ENCODE results near the gene C1orf141. TPM values are rescaled to one million over a fixed set of nuclear protein-coding genes. Genes with fewer than 3 reads are reported as not detected.

The C1orf141 gene
- total and polyA plus RNA-seq, 2 of the 8 experiments (the other 6 are each of a cell fraction or from before 2014, with no cell fraction given): not detected

DNA sequence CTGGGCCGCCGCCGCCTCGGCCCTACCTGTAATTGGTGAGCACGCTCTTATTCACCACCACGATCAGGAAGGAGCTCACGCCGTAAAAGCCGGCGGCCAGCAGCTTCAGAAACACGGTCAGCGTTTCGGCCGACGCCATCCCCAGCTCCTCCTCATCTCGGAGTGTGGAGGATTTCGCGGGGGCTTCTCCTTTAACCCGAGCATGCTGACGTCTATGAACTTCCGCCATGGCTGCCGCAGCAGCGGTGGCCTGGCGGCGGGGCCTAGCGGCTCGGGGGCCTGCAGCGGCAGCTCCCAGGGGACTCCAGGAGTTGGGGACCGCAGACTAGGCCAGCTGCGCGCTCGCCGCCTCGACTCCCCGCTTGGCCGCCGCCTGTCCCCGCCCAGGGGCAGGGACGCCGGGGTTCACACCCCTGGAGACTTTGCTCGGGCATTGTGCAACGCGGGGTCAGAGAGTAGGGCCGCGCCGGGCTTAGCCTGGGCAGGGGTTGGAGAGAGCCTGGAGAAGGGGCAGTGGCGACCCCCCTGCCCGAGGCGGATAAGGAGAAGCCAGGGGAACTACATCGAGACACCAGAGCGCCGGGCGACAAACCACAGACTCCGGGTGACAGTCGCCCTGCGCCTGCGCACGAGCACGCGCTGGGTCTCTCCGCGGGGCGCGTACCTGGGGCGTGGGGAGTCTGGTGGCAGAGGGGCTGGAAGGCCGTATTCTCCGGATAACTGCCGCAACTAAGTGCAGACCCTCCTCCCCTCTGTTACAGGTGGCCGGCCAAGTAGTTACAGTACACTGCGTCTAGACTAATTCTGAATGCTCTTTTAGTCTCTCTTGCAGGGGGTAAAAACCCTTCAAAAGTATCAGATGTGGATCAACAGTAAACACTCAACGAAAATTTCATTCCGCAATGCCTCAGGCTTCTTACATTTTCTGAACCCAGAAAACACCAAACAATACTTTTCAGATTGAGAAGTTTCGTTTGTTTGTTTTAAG lies 80.7 kb downstream of the C1orf141 start, which contains the start of gene SLC35D1:
Gene SLC35D1 (minus strand): TSS at position 364 of the 988 bp plus-strand sequence. CDS start 135 bp downstream, at position 229.
- peak within 1 kb of the TSS; percentile 95 for H4K8ac ChIP-seq (ENCODE audit: extremely low read depth, insufficient read depth, low read length)
- ChIA-PET POLR2A (ENCODE audit: partially characterized antibody) (interaction anchor here (1.0 to 2.0 kb wide), 8 partner anchors 10 to 65 kb away, joined by 3 to 6 read pairs (median 5); no protein-coding TSS in a partner anchor), CTCF (ENCODE audit: partially characterized antibody) (interaction anchor here (0.9 to 5.6 kb wide), 4 partner anchors 34 to 159 kb away, joined by 3 to 25 read pairs (median 3); no protein-coding TSS in a partner anchor)
- peak within 1 kb of the TSS; percentile 86 to 90 for H3K4me2 ChIP-seq (ENCODE audit: insufficient read depth in 1 of 2, low read depth in 2 of 2, low read length in 2 of 2)
- no peaks in the 10 kb centered on the region for H3K9me3 ChIP-seq (ENCODE audit: insufficient read depth in 2 of 2, low read depth in 1 of 2, low read length in 1 of 2)
- H2AFZ ChIP-seq (ENCODE audit: low read length): peak within 1 kb of the TSS; percentile 88
- H2BK20ac ChIP-seq (ENCODE audit: low read length): no peak within 1 kb of the TSS
- no peak within 1 kb of the TSS for H3K23ac ChIP-seq (ENCODE audit: insufficient read length)
- no peak for FAIRE-seq
- no peak within 1 kb of the TSS for H3K14ac ChIP-seq (ENCODE audit: insufficient read length)
- 0 out of 2 replicates have a peak within 1 kb of the TSS, but pooled peaks have one; percentile 8 for H3K27ac ChIP-seq (ENCODE audit: low read depth, low read length)
- H3K56ac ChIP-seq (replicated peaks; ENCODE audit: insufficient read length, low read depth, low read length): peak within 1 kb of the TSS; percentile 81
- H3K9ac ChIP-seq (replicated peaks in 1 of 4; ENCODE audit: extremely low read depth in 1 of 4, low read depth in 3 of 4, low read length in 3 of 4): peak within 1 kb of the TSS; percentile 62 to 74 (median 67)
- no peaks in the 10 kb centered on the region; a peak in 1 of 4 replicates for H3K79me2 ChIP-seq (ENCODE audit: control insufficient read depth in 1 of 2, insufficient read depth in 2 of 2, low read length in 2 of 2)
- H3K36me3 ChIP-seq (ENCODE audit: control insufficient read depth in 2 of 4, insufficient read depth in 4 of 4, low read length in 3 of 4): peaks cover 0 to 6% (median 0%) of the 10 kb centered on the region in 4 experiments; a peak in 1 of 8 replicates
- peak within 1 kb of the TSS; percentile 94 for H4K5ac ChIP-seq (ENCODE audit: insufficient read length, low read depth, low read length)
- H3K23me2 ChIP-seq (ENCODE audit: low read depth, low read length): peaks cover 7% of the 10 kb centered on the region
- WGBS, 2 experiments (ENCODE audit: extremely low coverage in 1 of 2, insufficient coverage in 1 of 2, insufficient read length in 1 of 2, insufficient replicate concordance in 2 of 2, low coverage in 1 of 2, low lambda C conversion rate in 2 of 2, missing lambda C conversion rate in 1 of 2): 3% methylated on average over 48 of the region's 73 CpGs; no CpG with 5 or more reads in 1 of the 2 experiments
- no peak within 1 kb of the TSS for H2BK12ac ChIP-seq (ENCODE audit: low read depth, low read length)
- peaks cover 0 to 9% (median 2%) of the 10 kb centered on the region in 4 experiments; a peak in 3 of 7 replicates for H3K4me1 ChIP-seq (replicated peaks in 1 of 4; ENCODE audit: control insufficient read depth in 3 of 4, insufficient read depth in 4 of 4, low read length in 3 of 4)
- H3K4ac ChIP-seq (replicated peaks; ENCODE audit: insufficient read length, low read depth, low read length): no peak within 1 kb of the TSS
- H2BK5ac ChIP-seq (ENCODE audit: low read depth, low read length): peak within 1 kb of the TSS; percentile 81; the same call in 1 of the 2 replicates
- H3K18ac ChIP-seq (ENCODE audit: extremely low read depth, low read length): peak within 1 kb of the TSS; percentile 87
- no peaks in the 10 kb centered on the region for H3K79me1 ChIP-seq (ENCODE audit: low read depth, low read length)
- H4K20me1 ChIP-seq (replicated peaks in 1 of 2; ENCODE audit: control insufficient read depth in 1 of 2, insufficient read depth in 2 of 2, low read length in 2 of 2): peaks cover 0 to 4% of the 10 kb centered on the region in 2 experiments
- peak within 1 kb of the TSS; percentile 73 for H4K91ac ChIP-seq (replicated peaks; ENCODE audit: insufficient read length, low read length)
- DNase-seq (ENCODE audit: low read depth in 1 of 2, low spot score in 2 of 2): peak; percentile 61 to 91
- peak within 1 kb of the TSS; percentile 73 to 96 (median 76) for H3K4me3 ChIP-seq (ENCODE audit: extremely low read depth in 1 of 4, insufficient read depth in 2 of 4, low read depth in 3 of 4, low read length in 4 of 4)
- H2AK5ac ChIP-seq (ENCODE audit: low read depth, low read length): no peak within 1 kb of the TSS
- H2BK120ac ChIP-seq (replicated peaks; ENCODE audit: low read depth, low read length): no peak within 1 kb of the TSS
- no peak within 1 kb of the TSS for H2BK15ac ChIP-seq (ENCODE audit: low read length)
- no peaks in the 10 kb centered on the region; a peak in 1 of 7 replicates for H3K27me3 ChIP-seq (replicated peaks in 1 of 4; ENCODE audit: control insufficient read depth in 3 of 4, extremely low read depth in 1 of 4, insufficient read depth in 3 of 4, low read length in 3 of 4)
- TF ChIP-seq BRCA1 (IDR thresholded peaks at IDR 0.05; ENCODE audit: low read depth, low read length) (no peak), CBX5 (IDR thresholded peaks at IDR 0.05; ENCODE audit: low read depth, low read length) (no peak), TEAD4 (IDR thresholded peaks at IDR 0.05; ENCODE audit: low read depth, low read length) (no peak), CEBPB (IDR thresholded peaks at IDR 0.05; ENCODE audit: low read depth, low read length) (peak; percentile 76), EGR1 (IDR thresholded peaks at IDR 0.05; ENCODE audit: borderline replicate concordance, low read depth, low read length) (no peak)
- TF ChIP-seq, protein P1, sequence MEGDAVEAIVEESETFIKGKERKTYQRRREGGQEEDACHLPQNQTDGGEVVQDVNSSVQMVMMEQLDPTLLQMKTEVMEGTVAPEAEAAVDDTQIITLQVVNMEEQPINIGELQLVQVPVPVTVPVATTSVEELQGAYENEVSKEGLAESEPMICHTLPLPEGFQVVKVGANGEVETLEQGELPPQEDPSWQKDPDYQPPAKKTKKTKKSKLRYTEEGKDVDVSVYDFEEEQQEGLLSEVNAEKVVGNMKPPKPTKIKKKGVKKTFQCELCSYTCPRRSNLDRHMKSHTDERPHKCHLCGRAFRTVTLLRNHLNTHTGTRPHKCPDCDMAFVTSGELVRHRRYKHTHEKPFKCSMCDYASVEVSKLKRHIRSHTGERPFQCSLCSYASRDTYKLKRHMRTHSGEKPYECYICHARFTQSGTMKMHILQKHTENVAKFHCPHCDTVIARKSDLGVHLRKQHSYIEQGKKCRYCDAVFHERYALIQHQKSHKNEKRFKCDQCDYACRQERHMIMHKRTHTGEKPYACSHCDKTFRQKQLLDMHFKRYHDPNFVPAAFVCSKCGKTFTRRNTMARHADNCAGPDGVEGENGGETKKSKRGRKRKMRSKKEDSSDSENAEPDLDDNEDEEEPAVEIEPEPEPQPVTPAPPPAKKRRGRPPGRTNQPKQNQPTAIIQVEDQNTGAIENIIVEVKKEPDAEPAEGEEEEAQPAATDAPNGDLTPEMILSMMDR (IDR thresholded peaks at IDR 0.05; ENCODE audit: control extremely low read depth in 1 of 3, insufficient read depth in 1 of 3, low read depth in 1 of 3, low read length in 3 of 3): no peak
- TF ChIP-seq, protein P2, sequence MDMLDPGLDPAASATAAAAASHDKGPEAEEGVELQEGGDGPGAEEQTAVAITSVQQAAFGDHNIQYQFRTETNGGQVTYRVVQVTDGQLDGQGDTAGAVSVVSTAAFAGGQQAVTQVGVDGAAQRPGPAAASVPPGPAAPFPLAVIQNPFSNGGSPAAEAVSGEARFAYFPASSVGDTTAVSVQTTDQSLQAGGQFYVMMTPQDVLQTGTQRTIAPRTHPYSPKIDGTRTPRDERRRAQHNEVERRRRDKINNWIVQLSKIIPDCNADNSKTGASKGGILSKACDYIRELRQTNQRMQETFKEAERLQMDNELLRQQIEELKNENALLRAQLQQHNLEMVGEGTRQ (IDR thresholded peaks at IDR 0.05; ENCODE audit: low read length): no peak

All from H1 (cell line).